Stimulated activated naive B cell treated with anti-CD40 and anti-IgM and Interleukin-4, amounts not matched to agents 10 μg/mL and 1 μg/mL and 100 μg/mL, for 72 hours (primary cell): Measurements from ENCODE around the gene ZNF41.
"Not testable (repeated sequence)": the region's sequence is repeated elsewhere in the genome, so short reads cannot be mapped to it uniquely, and the experiment has no call there.

Experiments
- ATAC-seq, 2 donors: fragments of 150-1000 bp; cut with Tn5 transposase; replicated peaks; 2 replicates each; pipeline ENCODE4 v1.10.0; 2021; ENCODE audit warnings: moderate library complexity in 1 of 2
- DNase-seq: peaks from one replicate; pipeline ENCODE4 v3.0.0; 2021
- H3K27ac Mint-ChIP-seq: one replicate; pipeline ENCODE4 v1.8.0; 2022; ENCODE audit warnings: mild to moderate bottlenecking, mixed read lengths
- H3K27me3 Mint-ChIP-seq, 2 donors: one replicate each; pipeline ENCODE4 v1.8.0; 2022; ENCODE audit warnings: mixed read lengths in 2 of 2
- H3K36me3 Mint-ChIP-seq, 2 donors: one replicate each; pipeline ENCODE4 v1.8.0; 2022; ENCODE audit warnings: mixed read lengths in 2 of 2, mild to moderate bottlenecking in 1 of 2
- H3K4me1 Mint-ChIP-seq, 2 donors: one replicate each; pipeline ENCODE4 v1.8.0; 2022; ENCODE audit warnings: mixed read lengths in 2 of 2, mild to moderate bottlenecking in 1 of 2
- H3K4me3 Mint-ChIP-seq, 2 donors: one replicate each; pipeline ENCODE4 v1.8.0; 2022; ENCODE audit warnings: mild to moderate bottlenecking in 2 of 2, mixed read lengths in 2 of 2, moderate library complexity in 1 of 2
- H3K9me3 Mint-ChIP-seq, 2 donors: one replicate each; pipeline ENCODE4 v1.8.0; 2022; ENCODE audit warnings: mixed read lengths in 2 of 2, mild to moderate bottlenecking in 1 of 2

The ZNF41 gene

GRCh38 chrX:47482512-47483305 lies at the start of gene ZNF41:
Gene ZNF41 (minus strand): TSS chrX:47483222. CDS start chrX:47467481, 15,741 bp downstream.
- DNase-seq (peak; percentile 79), ATAC-seq (peak; percentile 92)
- Mint-ChIP-seq H3K27ac (peak within 1 kb of the TSS; percentile 98), H3K4me3 (peak within 1 kb of the TSS; percentile 82 to 87), H3K9me3 (peaks cover 0 to 6% of the 10 kb centered on the region in 2 donors), H3K4me1 (peaks cover 18 to 28% of the 10 kb centered on the region in 2 donors), H3K36me3 (peaks cover 2 to 10% of the 10 kb centered on the region in 2 donors), H3K27me3 (peaks cover 0 to 4% of the 10 kb centered on the region in 2 donors)

- H3K4me1 Mint-ChIP-seq: peaks cover 2 to 10% of the 10 kb centered on the region in 2 donors
- no peak overlapping the region for H3K4me3 Mint-ChIP-seq
- DNase-seq (peak; percentile 7), ATAC-seq (peak; percentile 89 to 94)
- H3K27me3 Mint-ChIP-seq: no peaks in the 10 kb centered on the region
- H3K27ac Mint-ChIP-seq: peak overlapping the region; percentile 42
- no peaks in the 10 kb centered on the region for H3K36me3 Mint-ChIP-seq
- H3K9me3 Mint-ChIP-seq: peaks cover 0 to 4% of the 10 kb centered on the region in 2 donors
These were observed 47.0 kb upstream of the ZNF41 start for GRCh38 chrX:47530049-47530448.

DNA sequence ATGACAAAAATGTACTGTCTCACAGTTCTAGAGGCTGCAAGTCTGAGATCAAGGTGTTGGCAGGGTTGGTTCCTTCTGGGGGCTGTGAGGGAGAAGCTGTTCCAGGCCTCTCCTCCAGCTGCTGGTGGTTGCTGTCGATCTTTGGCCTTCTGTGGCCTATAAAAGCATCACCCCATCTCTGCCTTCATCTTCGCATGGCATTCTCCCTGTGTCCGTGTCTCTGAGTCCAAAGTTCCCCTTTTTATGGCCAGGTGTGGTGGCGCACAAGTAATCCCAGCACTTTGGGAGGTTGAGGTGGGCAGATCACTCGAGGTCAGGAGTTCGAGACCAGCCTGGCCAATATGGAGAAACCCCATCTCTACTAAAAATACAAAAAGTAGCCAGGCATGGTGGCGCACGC lies 46.5 kb upstream of the ZNF41 start:
- H3K36me3 Mint-ChIP-seq: no peaks in the 10 kb centered on the region
- peaks cover 2 to 10% of the 10 kb centered on the region in 2 donors for H3K4me1 Mint-ChIP-seq
- no peaks in the 10 kb centered on the region for H3K27me3 Mint-ChIP-seq
- peak overlapping the region; percentile 42 for H3K27ac Mint-ChIP-seq
- peaks cover 0 to 4% of the 10 kb centered on the region in 2 donors for H3K9me3 Mint-ChIP-seq
- DNase-seq (no peak), ATAC-seq (no peak)
- H3K4me3 Mint-ChIP-seq: no peak overlapping the region

DNA sequence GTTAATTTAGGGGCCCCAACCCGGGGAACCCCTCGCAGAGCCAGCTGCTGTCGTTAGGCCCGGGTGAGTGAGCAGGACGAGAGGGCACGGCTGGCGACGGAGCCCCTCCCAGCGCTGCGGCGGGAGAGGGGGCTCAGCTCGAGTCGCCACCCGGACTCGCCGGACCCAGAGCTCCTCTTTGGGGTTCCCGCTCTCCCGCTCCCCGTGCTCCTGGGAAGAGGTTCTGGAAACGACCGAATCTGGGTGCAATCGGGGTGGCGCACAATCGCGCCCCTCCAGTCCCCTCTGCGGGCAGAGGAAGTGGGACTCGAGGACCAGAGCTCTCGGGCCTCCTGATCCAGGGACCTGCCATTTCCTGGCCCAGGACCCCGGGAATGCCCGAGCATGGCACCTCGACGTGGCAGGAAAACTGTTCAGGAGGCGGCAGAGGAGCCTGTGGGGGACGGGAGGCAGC lies 40.7 kb upstream of the ZNF41 start:
- no peaks in the 10 kb centered on the region for H3K36me3 Mint-ChIP-seq
- peak in 1 of 2 donors; percentile 51 for ATAC-seq
- no peak overlapping the region for H3K27ac Mint-ChIP-seq
- H3K4me1 Mint-ChIP-seq: no peaks in the 10 kb centered on the region
- H3K4me3 Mint-ChIP-seq: peak overlapping the region; percentile 70 to 78
- peaks cover 0 to 5% of the 10 kb centered on the region in 2 donors for H3K27me3 Mint-ChIP-seq
- H3K9me3 Mint-ChIP-seq: no peaks in the 10 kb centered on the region
- DNase-seq: no peak

GRCh38 chrX:47523297-47523696 lies 40.3 kb upstream of the ZNF41 start:
- H3K4me3 Mint-ChIP-seq: peak overlapping the region; percentile 70 to 78
- H3K4me1 Mint-ChIP-seq: peaks cover 1 to 3% of the 10 kb centered on the region in 2 donors
- no peaks in the 10 kb centered on the region for H3K9me3 Mint-ChIP-seq
- H3K36me3 Mint-ChIP-seq: no peaks in the 10 kb centered on the region
- peak overlapping the region; percentile 16 for H3K27ac Mint-ChIP-seq
- peaks cover 0 to 5% of the 10 kb centered on the region in 2 donors for H3K27me3 Mint-ChIP-seq
- DNase-seq (peak; percentile 75), ATAC-seq (peak; percentile 98 to 99)

GRCh38 chrX:47518144-47518543 lies 35.1 kb upstream of the ZNF41 start:
- peaks cover 9 to 13% of the 10 kb centered on the region in 2 donors for H3K4me1 Mint-ChIP-seq
- no peak overlapping the region for H3K4me3 Mint-ChIP-seq
- H3K36me3 Mint-ChIP-seq: no peaks in the 10 kb centered on the region
- ATAC-seq (no peak), DNase-seq (no peak)
- peaks cover 0 to 5% of the 10 kb centered on the region in 2 donors for H3K27me3 Mint-ChIP-seq
- H3K9me3 Mint-ChIP-seq: no peaks in the 10 kb centered on the region
- no peak overlapping the region for H3K27ac Mint-ChIP-seq

GRCh38 chrX:47515941-47516665 lies 33.1 kb upstream of the ZNF41 start:
- Mint-ChIP-seq H3K4me3 (no peak overlapping the region), H3K9me3 (no peaks in the 10 kb centered on the region), H3K4me1 (peaks cover 14 to 21% of the 10 kb centered on the region in 2 donors), H3K36me3 (no peaks in the 10 kb centered on the region), H3K27ac (no peak overlapping the region), H3K27me3 (peaks cover 0 to 5% of the 10 kb centered on the region in 2 donors)
- DNase-seq (no peak), ATAC-seq (no peak)

DNA sequence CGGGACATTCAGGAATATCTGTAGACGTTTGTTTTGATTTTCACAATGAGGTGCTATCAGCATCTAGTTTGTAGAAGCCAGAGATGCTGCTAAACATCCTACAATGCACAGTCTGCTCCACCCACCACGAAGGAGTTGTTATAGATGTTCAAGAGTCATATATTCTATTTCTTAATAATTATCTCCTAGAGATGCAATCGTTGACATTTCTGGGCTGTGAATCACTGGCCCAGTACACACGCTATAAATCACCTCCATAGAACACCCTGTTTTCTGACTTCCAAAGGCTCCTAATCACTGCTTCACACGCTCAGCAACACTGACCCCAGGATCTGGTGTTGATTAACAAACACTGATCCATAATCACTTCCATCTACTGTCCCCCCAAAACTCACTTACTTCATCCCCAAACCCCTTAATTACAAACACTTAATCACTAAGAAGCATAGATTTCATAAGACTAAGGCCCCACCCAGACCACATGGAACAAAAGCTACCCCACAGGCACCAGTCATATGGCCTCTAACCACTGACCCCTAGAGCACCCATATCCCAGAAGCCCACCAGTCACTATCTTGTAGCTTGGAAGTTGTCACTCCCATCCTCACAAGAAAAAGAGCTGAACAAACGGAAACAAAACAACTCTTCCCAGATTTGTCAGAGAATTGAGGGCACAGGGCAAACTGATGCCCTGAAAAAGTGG lies 31.7 kb upstream of the ZNF41 start:
- DNase-seq: no peak
- Mint-ChIP-seq H3K27me3 (peaks cover 0 to 5% of the 10 kb centered on the region in 2 donors), H3K4me3 (no peak overlapping the region), H3K27ac (no peak overlapping the region), H3K36me3 (no peaks in the 10 kb centered on the region), H3K4me1 (peaks cover 14 to 21% of the 10 kb centered on the region in 2 donors), H3K9me3 (no peaks in the 10 kb centered on the region)
- no peak for ATAC-seq

DNA sequence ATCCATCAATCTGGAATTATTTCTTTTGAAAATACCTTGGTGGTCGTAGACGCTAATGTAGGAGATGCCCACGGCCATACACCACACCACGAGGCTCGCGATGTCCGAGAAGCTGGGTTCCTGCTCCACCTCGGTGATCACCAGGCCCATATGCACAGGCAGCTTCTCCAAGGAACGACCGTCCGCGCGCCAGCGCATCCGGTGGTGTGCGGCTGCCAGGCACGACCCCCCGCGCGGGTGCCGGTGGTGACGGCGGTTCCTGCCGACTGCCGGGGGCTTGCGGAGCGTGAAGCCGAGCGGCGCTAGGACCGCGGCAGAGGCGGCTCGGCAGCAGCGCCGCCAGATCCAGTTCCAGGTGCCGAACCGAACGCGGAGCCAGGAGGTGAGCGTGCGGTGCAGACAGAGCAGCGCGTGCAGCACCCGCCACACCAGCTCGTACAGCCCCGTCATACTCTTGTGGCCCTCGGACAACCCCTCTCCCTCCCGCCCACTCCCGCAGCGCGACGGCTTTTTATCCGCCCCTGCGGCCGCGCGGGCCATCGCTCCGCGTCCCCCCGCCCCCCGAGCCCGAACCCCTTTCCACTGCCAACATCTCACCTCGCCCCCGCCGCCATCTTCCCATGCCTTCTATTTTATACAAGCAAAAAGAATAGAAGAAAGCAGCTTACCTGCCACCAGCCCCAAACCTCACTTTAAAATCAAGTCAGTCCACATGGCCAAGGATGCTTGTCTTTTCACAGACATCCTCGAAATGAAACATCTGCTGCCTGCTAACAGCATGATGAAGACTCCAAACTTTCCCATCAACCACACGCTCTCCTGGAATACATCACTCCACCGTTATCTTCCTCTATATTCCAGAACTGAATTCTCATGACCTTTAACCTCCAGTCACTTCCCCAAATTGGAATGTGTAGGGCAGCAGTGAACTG lies 30.3 kb upstream of the ZNF41 start:
- not testable (repeated sequence) for DNase-seq, H3K27me3 Mint-ChIP-seq, H3K9me3 Mint-ChIP-seq, H3K36me3 Mint-ChIP-seq
- peak overlapping the region; percentile 61 to 81 for H3K4me3 Mint-ChIP-seq
- H3K27ac Mint-ChIP-seq: peak overlapping the region; percentile 33
- H3K4me1 Mint-ChIP-seq: peaks cover 13 to 19% of the 10 kb centered on the region in 2 donors
- peak; percentile 66 to 74 for ATAC-seq

DNA sequence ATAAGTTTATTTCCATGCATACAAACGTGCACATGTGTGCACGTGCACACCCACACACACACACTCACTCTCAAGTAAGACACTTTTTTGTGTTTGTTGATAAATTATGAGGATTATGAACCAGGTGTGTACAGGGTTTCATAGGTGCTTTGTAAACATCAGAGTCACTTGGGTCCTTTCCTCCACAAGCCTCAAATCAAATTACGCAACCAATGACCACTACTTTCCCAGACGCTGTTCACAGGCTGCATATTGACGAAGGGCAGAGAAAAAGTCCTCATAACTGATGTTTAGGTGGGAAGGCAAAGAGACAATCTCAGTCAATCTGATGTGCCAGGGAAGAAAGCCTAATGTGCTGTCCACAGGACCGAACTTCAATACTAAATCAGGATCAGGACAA lies 29.4 kb upstream of the ZNF41 start:
- peak; percentile 13 to 41 for ATAC-seq
- H3K36me3 Mint-ChIP-seq, H3K27ac Mint-ChIP-seq, H3K27me3 Mint-ChIP-seq, H3K9me3 Mint-ChIP-seq, DNase-seq: not testable (repeated sequence)
- peaks cover 14 to 26% of the 10 kb centered on the region in 2 donors for H3K4me1 Mint-ChIP-seq
- H3K4me3 Mint-ChIP-seq: peak overlapping the region; percentile 8 to 39

DNA sequence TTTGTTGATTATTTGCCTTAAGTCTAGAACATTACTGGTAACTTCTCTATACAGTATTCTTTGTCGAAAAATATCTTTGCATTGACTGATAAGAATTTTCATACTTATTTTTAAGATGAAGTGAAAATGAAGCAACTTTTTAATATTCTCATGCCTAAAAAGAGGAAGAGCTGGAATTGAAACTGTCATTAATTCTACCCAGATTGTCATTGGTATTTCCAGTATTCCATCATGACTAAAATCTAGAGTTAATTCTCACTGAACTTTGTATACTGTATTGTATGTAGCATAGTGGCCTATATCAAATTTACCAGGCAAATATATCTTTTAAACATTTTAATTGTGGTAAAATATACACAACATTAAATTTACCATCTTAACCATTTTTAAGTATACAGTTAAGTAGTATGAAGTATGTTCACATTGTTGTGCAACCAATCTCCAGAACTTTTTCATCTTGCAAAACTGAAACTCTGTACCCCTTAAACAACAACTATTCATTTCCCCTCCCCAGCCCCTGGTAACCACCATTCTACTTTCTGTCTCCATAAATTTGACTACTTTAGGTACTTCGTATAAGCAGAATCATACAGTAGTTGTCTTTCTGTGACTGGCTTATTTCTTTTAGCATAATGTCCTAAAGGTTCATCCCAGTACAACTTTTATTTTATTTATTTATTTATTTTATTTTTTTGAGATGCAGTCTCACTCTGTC lies 24.3 kb upstream of the ZNF41 start:
- no peak overlapping the region for H3K27ac Mint-ChIP-seq
- H3K27me3 Mint-ChIP-seq: peaks cover 0 to 8% of the 10 kb centered on the region in 2 donors

DNA sequence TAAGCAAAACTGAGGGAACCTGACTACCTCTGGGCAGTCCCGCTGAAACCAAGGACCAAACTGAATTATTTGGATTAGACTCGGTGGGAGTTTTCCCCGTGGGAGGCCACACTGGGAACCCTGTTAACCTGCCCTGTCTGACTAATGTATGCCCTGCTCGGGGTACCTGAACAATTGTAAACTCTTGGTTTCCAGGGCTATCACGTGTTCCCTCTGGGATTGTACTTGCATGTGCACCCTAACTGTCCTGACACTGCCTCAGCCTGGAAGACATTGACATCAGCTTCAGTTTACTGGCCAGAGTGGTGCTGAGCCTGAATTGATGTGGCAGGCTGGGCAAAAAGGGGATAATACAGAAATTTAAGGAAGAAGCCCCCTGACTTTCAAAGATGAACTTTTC lies 20.1 kb upstream of the ZNF41 start:
- H3K4me1 Mint-ChIP-seq: peaks cover 4 to 30% of the 10 kb centered on the region in 2 donors
- DNase-seq (no peak), ATAC-seq (no peak)
- peaks cover 0 to 8% of the 10 kb centered on the region in 2 donors for H3K27me3 Mint-ChIP-seq
- H3K9me3 Mint-ChIP-seq: no peaks in the 10 kb centered on the region
- H3K4me3 Mint-ChIP-seq: no peak overlapping the region
- H3K27ac Mint-ChIP-seq: no peak overlapping the region
- H3K36me3 Mint-ChIP-seq: no peaks in the 10 kb centered on the region

More for the DNA sequence above, 24.3 kb upstream of the ZNF41 start:
- H3K4me1 Mint-ChIP-seq: peaks cover 5 to 24% of the 10 kb centered on the region in 2 donors
- peak; percentile 67 to 81 for ATAC-seq
- H3K4me3 Mint-ChIP-seq: no peak overlapping the region
- no peaks in the 10 kb centered on the region for H3K9me3 Mint-ChIP-seq
- DNase-seq: no peak
- no peaks in the 10 kb centered on the region for H3K36me3 Mint-ChIP-seq
